ENCODE results near the gene PDSS2. TPM values are rescaled to one million over a fixed set of nuclear protein-coding genes. Genes with fewer than 3 reads are reported as not detected.

The PDSS2 gene
- total and polyA plus RNA-seq, 4 donors: 10.5 to 20.9 (median 16.0) TPM

GRCh38 chr6:107310362-107310761 lies 149.0 kb downstream of the PDSS2 start:
- Histone ChIP-seq H3K27ac (ENCODE audit: low read depth in 1 of 2, low read length in 2 of 2) (no peak overlapping the region), H3K4me1 (ENCODE audit: control insufficient read depth in 4 of 4, insufficient read depth in 4 of 4, low read length in 3 of 4) (peaks cover 0 to 6% (median 2%) of the 10 kb centered on the region in 4 donors), H3K27me3 (ENCODE audit: control insufficient read depth in 4 of 4, insufficient read depth in 4 of 4, low read length in 3 of 4) (no peaks in the 10 kb centered on the region), H3K36me3 (ENCODE audit: control insufficient read depth in 4 of 4, insufficient read depth in 3 of 4, low read depth in 1 of 4, low read length in 3 of 4) (no peaks in the 10 kb centered on the region), H3K9ac (ENCODE audit: low read depth in 1 of 2, low read length in 2 of 2) (no peak overlapping the region), H3K9me3 (ENCODE audit: control insufficient read depth in 4 of 4, low read length in 3 of 4) (no peaks in the 10 kb centered on the region), H3K4me3 (ENCODE audit: low read depth in 1 of 3, low read length in 3 of 3) (no peak overlapping the region)
- no peak for DNase-seq (ENCODE audit: low spot score)
- TF ChIP-seq NR2F2 (IDR thresholded peaks at IDR 0.05) (no peak), RXRA (IDR thresholded peaks at IDR 0.05) (no peak), FOXA1 (IDR thresholded peaks at IDR 0.05) (no peak), YY1 (IDR thresholded peaks at IDR 0.05) (no peak), RAD21 (IDR thresholded peaks at IDR 0.05) (no peak), ZBTB33 (IDR thresholded peaks at IDR 0.05) (no peak), FOXA2 (IDR thresholded peaks at IDR 0.05) (no peak), EGR1 (IDR thresholded peaks at IDR 0.05; ENCODE audit: low read depth in 2 of 2) (no peak), SP1 (IDR thresholded peaks at IDR 0.05) (no peak), TAF1 (conservative IDR thresholded peaks at IDR 0.05) (no peak), JUND (IDR thresholded peaks at IDR 0.05) (no peak), GABPA (IDR thresholded peaks at IDR 0.05 in 1 of 2, conservative IDR thresholded peaks at IDR 0.05 in 1 of 2) (no peak), HNF4A (conservative IDR thresholded peaks at IDR 0.05) (no peak), HNF4G (IDR thresholded peaks at IDR 0.05) (no peak)
- TF ChIP-seq, protein P1, sequence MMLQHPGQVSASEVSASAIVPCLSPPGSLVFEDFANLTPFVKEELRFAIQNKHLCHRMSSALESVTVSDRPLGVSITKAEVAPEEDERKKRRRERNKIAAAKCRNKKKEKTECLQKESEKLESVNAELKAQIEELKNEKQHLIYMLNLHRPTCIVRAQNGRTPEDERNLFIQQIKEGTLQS (IDR thresholded peaks at IDR 0.05): no peak
- TF ChIP-seq, protein P2, sequence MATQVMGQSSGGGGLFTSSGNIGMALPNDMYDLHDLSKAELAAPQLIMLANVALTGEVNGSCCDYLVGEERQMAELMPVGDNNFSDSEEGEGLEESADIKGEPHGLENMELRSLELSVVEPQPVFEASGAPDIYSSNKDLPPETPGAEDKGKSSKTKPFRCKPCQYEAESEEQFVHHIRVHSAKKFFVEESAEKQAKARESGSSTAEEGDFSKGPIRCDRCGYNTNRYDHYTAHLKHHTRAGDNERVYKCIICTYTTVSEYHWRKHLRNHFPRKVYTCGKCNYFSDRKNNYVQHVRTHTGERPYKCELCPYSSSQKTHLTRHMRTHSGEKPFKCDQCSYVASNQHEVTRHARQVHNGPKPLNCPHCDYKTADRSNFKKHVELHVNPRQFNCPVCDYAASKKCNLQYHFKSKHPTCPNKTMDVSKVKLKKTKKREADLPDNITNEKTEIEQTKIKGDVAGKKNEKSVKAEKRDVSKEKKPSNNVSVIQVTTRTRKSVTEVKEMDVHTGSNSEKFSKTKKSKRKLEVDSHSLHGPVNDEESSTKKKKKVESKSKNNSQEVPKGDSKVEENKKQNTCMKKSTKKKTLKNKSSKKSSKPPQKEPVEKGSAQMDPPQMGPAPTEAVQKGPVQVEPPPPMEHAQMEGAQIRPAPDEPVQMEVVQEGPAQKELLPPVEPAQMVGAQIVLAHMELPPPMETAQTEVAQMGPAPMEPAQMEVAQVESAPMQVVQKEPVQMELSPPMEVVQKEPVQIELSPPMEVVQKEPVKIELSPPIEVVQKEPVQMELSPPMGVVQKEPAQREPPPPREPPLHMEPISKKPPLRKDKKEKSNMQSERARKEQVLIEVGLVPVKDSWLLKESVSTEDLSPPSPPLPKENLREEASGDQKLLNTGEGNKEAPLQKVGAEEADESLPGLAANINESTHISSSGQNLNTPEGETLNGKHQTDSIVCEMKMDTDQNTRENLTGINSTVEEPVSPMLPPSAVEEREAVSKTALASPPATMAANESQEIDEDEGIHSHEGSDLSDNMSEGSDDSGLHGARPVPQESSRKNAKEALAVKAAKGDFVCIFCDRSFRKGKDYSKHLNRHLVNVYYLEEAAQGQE (IDR thresholded peaks at IDR 0.05): no peak
- TF ChIP-seq, protein P3, sequence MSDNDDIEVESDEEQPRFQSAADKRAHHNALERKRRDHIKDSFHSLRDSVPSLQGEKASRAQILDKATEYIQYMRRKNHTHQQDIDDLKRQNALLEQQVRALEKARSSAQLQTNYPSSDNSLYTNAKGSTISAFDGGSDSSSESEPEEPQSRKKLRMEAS (IDR thresholded peaks at IDR 0.05): no peak
- TF ChIP-seq, protein P4, sequence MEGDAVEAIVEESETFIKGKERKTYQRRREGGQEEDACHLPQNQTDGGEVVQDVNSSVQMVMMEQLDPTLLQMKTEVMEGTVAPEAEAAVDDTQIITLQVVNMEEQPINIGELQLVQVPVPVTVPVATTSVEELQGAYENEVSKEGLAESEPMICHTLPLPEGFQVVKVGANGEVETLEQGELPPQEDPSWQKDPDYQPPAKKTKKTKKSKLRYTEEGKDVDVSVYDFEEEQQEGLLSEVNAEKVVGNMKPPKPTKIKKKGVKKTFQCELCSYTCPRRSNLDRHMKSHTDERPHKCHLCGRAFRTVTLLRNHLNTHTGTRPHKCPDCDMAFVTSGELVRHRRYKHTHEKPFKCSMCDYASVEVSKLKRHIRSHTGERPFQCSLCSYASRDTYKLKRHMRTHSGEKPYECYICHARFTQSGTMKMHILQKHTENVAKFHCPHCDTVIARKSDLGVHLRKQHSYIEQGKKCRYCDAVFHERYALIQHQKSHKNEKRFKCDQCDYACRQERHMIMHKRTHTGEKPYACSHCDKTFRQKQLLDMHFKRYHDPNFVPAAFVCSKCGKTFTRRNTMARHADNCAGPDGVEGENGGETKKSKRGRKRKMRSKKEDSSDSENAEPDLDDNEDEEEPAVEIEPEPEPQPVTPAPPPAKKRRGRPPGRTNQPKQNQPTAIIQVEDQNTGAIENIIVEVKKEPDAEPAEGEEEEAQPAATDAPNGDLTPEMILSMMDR (IDR thresholded peaks at IDR 0.05; ENCODE audit: low read depth, low read length, missing input control): no peak
- 98% methylated on average over 3 of the region's 3 CpGs for WGBS
